Caco-2 (cell line): ENCODE data around the gene USP16. TPM values are rescaled to one million over a fixed set of nuclear protein-coding genes. Genes with fewer than 3 reads are reported as not detected.

Source experiments
- BruUV-seq: library from RNA; stranded (reverse); fragments of 400-500 nt; replicated peaks from 2 replicates; lab custom pipeline; 2021; lab: Mats Ljungman, UMichigan
- CTCF ChIA-PET: fragments of 300-600 bp; sonication (Branson Sonifier 250); formaldehyde crosslinking; loops from one replicate; lab custom pipeline; 2022; ENCODE audit warnings: antibody characterized with exemption; lab: Charles Lee
- POLR2A ChIA-PET: fragments of 300-600 bp; sonication (Branson Sonifier 250); formaldehyde crosslinking; loops from one replicate; lab custom pipeline; 2022; ENCODE audit warnings: antibody characterized with exemption; lab: Charles Lee
- DNase-seq, 2 experiments: peaks; one replicate each; pipeline versions ENCODE4 v3.0.0 to v3.0.0-alpha.2; 2020 to 2022
- H3K27me3 ChIP-seq: replicated peaks from 2 replicates; pipeline ENCODE4 v1.6.0; 2011; ENCODE audit warnings: low read length; ENCODE audit not compliant: control insufficient read depth, insufficient read depth
- H3K36me3 ChIP-seq: 2 replicates; pipeline ENCODE4 v1.5.1; 2011; ENCODE audit warnings: low read length; ENCODE audit not compliant: control insufficient read depth, insufficient read depth
- H3K4me1 ChIP-seq: fragments of 250-450 bp; sonication (Bioruptor Pico); 2 replicates; pipeline ENCODE4 v1.5.1; 2020; ENCODE audit warnings: mild to moderate bottlenecking
- H3K4me3 ChIP-seq: 2 replicates; pipeline ENCODE4 v1.5.1; 2011; ENCODE audit warnings: low read depth, mild to moderate bottlenecking, control low read depth, low read length
- H3K9me3 ChIP-seq: fragments of 250-450 bp; sonication (Bioruptor Pico); 2 replicates; pipeline ENCODE4 v1.5.1; 2020; ENCODE audit warnings: mild to moderate bottlenecking, moderate library complexity
- H3K27ac Mint-ChIP-seq: one replicate; pipeline ENCODE4 v1.8.0; 2022; ENCODE audit warnings: mixed read lengths; ENCODE audit not compliant: unreplicated experiment
- H3K27me3 Mint-ChIP-seq: one replicate; pipeline ENCODE4 v1.8.0; 2022; ENCODE audit warnings: mixed read lengths; ENCODE audit not compliant: insufficient read depth, unreplicated experiment
- H3K36me3 Mint-ChIP-seq: one replicate; pipeline ENCODE4 v1.8.0; 2022; ENCODE audit warnings: mild to moderate bottlenecking, mixed read lengths; ENCODE audit not compliant: insufficient read depth, unreplicated experiment
- H3K4me1 Mint-ChIP-seq: one replicate; pipeline ENCODE4 v1.8.0; 2022; ENCODE audit warnings: low read depth, mixed read lengths; ENCODE audit not compliant: unreplicated experiment
- H3K4me3 Mint-ChIP-seq: one replicate; pipeline ENCODE4 v1.8.0; 2022; ENCODE audit warnings: mild to moderate bottlenecking, moderate library complexity, mixed read lengths; ENCODE audit not compliant: unreplicated experiment
- H3K9me3 Mint-ChIP-seq: one replicate; pipeline ENCODE4 v1.8.0; 2022; ENCODE audit warnings: mixed read lengths; ENCODE audit not compliant: unreplicated experiment
- intact Hi-C: fragments of 100-400 bp; cut with micrococcal nuclease; formaldehyde crosslinking; loops from one replicate; pipeline ENCODE4 v1.10.0; 2022; ENCODE audit not compliant: unreplicated experiment
- total RNA-seq: library from RNA; stranded (reverse); gene quantifications from 2 replicates; pipeline ENCODE4 v1.2.3, GENCODE V29; 2022
- TF ChIP-seq, protein P1 (sequence below), 2 experiments: fragments of 200-600 bp in 1 of 2; IDR thresholded peaks; 1 replicate in 1 of 2; 2 replicates in 1 of 2; pipeline versions ENCODE4 v1.5.1 to v1.8.0; 2011 to 2022; ENCODE audit warnings: antibody characterized with exemption in 1 of 2, control low read depth in 1 of 2, inconsistent platforms in 1 of 2, low read depth in 1 of 2, low read length in 1 of 2, mild to moderate bottlenecking in 1 of 2, moderate library complexity in 1 of 2; ENCODE audit not compliant: insufficient read depth in 1 of 2, severe bottlenecking in 1 of 2, unreplicated experiment in 1 of 2

USP16 gene
- total RNA-seq, 1 experiment from 2014 or later, result 24.2 TPM

- Mint-ChIP-seq H3K4me3 (peak overlapping the region; percentile 99), H3K27me3 (no peaks in the 10 kb centered on the region), H3K27ac (peak overlapping the region; percentile 98), H3K4me1 (peaks cover 17% of the 10 kb centered on the region), H3K36me3 (peaks cover 55% of the 10 kb centered on the region), H3K9me3 (peaks cover 9% of the 10 kb centered on the region)
- H3K9me3 ChIP-seq, result no peaks in the 10 kb centered on the region
- intact Hi-C loops, result no loop called here
- CTCF ChIA-PET, result interaction anchor here (0.6 kb wide), 2 partner anchors 30 to 307 kb away, joined by 3 read pairs; no protein-coding TSS in a partner anchor
- no peak for DNase-seq
- H3K36me3 ChIP-seq, result no peaks in the 10 kb centered on the region; the same call in none of the 2 replicates
- TF ChIP-seq, protein P1, sequence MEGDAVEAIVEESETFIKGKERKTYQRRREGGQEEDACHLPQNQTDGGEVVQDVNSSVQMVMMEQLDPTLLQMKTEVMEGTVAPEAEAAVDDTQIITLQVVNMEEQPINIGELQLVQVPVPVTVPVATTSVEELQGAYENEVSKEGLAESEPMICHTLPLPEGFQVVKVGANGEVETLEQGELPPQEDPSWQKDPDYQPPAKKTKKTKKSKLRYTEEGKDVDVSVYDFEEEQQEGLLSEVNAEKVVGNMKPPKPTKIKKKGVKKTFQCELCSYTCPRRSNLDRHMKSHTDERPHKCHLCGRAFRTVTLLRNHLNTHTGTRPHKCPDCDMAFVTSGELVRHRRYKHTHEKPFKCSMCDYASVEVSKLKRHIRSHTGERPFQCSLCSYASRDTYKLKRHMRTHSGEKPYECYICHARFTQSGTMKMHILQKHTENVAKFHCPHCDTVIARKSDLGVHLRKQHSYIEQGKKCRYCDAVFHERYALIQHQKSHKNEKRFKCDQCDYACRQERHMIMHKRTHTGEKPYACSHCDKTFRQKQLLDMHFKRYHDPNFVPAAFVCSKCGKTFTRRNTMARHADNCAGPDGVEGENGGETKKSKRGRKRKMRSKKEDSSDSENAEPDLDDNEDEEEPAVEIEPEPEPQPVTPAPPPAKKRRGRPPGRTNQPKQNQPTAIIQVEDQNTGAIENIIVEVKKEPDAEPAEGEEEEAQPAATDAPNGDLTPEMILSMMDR (IDR thresholded peaks at IDR 0.05; ENCODE audit: insufficient read depth in 1 of 2, low read depth in 1 of 2, low read length in 1 of 2, severe bottlenecking in 1 of 2, unreplicated experiment in 1 of 2), result no peak
- BruUV-seq, result no TSS peak
- no peaks in the 10 kb centered on the region for H3K27me3 ChIP-seq
- POLR2A ChIA-PET, result interaction anchor here (1.0 to 2.3 kb wide), 2 partner anchors 49 to 71 kb away, joined by 5 to 8 read pairs; partner anchors contain the start of gene USP16
- H3K4me3 ChIP-seq, result peak overlapping the region; percentile 50
- peaks cover 5% of the 10 kb centered on the region; the same call in 1 of the 2 replicates for H3K4me1 ChIP-seq
Observed at GRCh38 chr21:29074007-29074376, 49.5 kb downstream of the USP16 start.

DNA sequence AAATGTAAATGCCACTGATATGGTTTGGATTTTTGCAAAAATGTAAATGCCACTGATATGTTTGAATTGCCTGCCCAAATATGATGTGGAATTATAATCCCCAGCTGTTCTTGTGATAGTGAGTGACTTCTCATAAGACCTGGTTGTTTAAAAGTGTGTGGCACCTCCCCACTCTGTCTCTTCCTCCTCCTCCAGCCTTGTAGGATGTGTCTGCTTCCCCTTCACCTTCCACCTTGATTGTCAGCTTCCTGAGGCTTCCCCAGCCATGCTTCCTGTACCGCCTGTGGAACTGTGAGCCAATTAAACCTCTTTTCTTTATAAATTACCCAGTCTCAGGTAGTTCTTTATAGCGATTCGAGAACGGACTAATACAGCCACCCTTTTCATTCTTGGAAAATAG lies 50.3 kb downstream of the USP16 start:
- ChIA-PET CTCF (no interaction called here), POLR2A (interaction anchor here (2.3 kb wide), 1 partner anchor 50 kb away, joined by 8 read pairs; the partner anchor contains the start of gene USP16)
- no peaks in the 10 kb centered on the region for H3K9me3 ChIP-seq
- intact Hi-C loops, result loop anchor here (5.0 kb wide), 1 partner anchor 223 kb away; the partner anchor contains the start of gene BACH1
- Mint-ChIP-seq H3K4me1 (peaks cover 17% of the 10 kb centered on the region), H3K4me3 (peak overlapping the region; percentile 59), H3K36me3 (peaks cover 47% of the 10 kb centered on the region), H3K9me3 (peaks cover 9% of the 10 kb centered on the region), H3K27ac (peak overlapping the region; percentile 55), H3K27me3 (no peaks in the 10 kb centered on the region)
- DNase-seq, result no peak
- H3K4me3 ChIP-seq, result no peak overlapping the region
- H3K36me3 ChIP-seq, result no peaks in the 10 kb centered on the region; the same call in none of the 2 replicates
- H3K27me3 ChIP-seq, result no peaks in the 10 kb centered on the region
- TF ChIP-seq, protein P1 (IDR thresholded peaks at IDR 0.05; ENCODE audit: insufficient read depth in 1 of 2, low read depth in 1 of 2, low read length in 1 of 2, severe bottlenecking in 1 of 2, unreplicated experiment in 1 of 2), result no peak
- no TSS peak for BruUV-seq
- peaks cover 5% of the 10 kb centered on the region; the same call in 1 of the 2 replicates for H3K4me1 ChIP-seq

DNA sequence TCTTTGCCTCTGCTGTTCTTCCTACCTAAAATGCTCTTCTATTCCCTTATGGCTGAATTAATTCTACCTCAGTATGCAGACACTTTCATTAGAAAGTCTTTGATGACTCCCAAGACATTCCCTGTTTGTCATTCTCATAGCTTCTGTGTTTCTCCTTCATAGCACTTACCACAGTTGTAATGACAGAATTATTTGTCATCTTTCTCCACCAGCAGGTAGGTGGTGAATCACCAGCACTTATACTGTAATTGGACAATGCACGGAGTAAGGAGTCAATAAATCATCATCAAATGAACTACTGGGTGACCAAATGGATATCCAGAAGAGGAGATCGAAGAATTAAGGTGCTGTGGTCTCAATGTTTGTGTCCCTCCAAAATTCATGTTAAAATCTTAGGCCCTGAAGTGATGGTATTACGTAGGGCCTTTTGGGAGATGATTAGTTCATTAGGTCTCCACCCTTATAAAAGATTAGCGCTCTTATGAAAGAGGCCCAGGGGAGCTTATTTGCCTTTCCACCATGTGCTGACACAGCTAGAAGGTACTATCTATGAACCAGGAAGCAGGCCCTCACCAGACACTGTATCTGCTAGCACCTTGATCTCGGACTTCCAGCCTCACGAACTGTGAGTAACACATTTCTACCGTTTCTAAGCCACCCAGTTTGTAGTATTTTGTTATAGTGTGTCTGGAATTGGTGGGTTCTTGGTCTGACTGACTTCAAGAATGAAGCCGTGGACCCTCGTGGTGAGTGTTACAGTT lies 51.4 kb downstream of the USP16 start:
- peaks cover 5% of the 10 kb centered on the region; the same call in 1 of the 2 replicates for H3K4me1 ChIP-seq
- CTCF ChIA-PET, result no interaction called here

More for the DNA sequence above, 51.4 kb downstream of the USP16 start:
- no peaks in the 10 kb centered on the region for H3K27me3 Mint-ChIP-seq
- Histone ChIP-seq H3K4me3 (no peak overlapping the region), H3K9me3 (no peaks in the 10 kb centered on the region), H3K36me3 (no peaks in the 10 kb centered on the region; the same call in none of the 2 replicates), H3K27me3 (no peaks in the 10 kb centered on the region)
- peaks cover 45% of the 10 kb centered on the region for H3K36me3 Mint-ChIP-seq
- no TSS peak for BruUV-seq
- H3K9me3 Mint-ChIP-seq, result peaks cover 9% of the 10 kb centered on the region
- TF ChIP-seq, protein P1 (IDR thresholded peaks at IDR 0.05; ENCODE audit: insufficient read depth in 1 of 2, low read depth in 1 of 2, low read length in 1 of 2, severe bottlenecking in 1 of 2, unreplicated experiment in 1 of 2), result no peak
- H3K4me1 Mint-ChIP-seq, result peaks cover 17% of the 10 kb centered on the region
- no peak for DNase-seq
- intact Hi-C loops, result loop anchor here (5.0 kb wide), 1 partner anchor 221 kb away; the partner anchor contains the start of gene BACH1
- peak overlapping the region; percentile 93 for H3K27ac Mint-ChIP-seq
- H3K4me3 Mint-ChIP-seq, result peak overlapping the region; percentile 36
- POLR2A ChIA-PET, result interaction anchor here (0.7 to 1.5 kb wide), 4 partner anchors 51 to 224 kb away, joined by 3 to 7 read pairs (median 4); partner anchors contain the start of gene USP16
